HepG2 (cell line): ENCODE results near the gene SSBP4. TPM values are rescaled to one million over a fixed set of nuclear protein-coding genes. Genes with fewer than 3 reads are reported as not detected.
"Not testable (repeated sequence)": the region's sequence is repeated elsewhere in the genome, so short reads cannot be mapped to it uniquely, and the experiment has no call there.

Experiments used
- ATAC-seq: fragments of 200-7000 bp; cut with Tn5 transposase; 3 replicates; pipeline ENCODE4 v1.9.1; 2020; ENCODE audit warnings: mild to moderate bottlenecking, moderate library complexity
- BruUV-seq: library from RNA; stranded (reverse); fragments of 400-500 nt; replicated peaks from 2 replicates; lab custom pipeline; 2021; lab: Mats Ljungman, UMichigan
- CTCF ChIA-PET: fragments of 300-600 bp; formaldehyde crosslinking; extraction: SDS; loops from one replicate; lab custom pipeline; 2021; ENCODE audit warnings: low total read pairs, inconsistent platforms, low intra/inter-chr PET ratio; lab: Yijun Ruan, JAX
- POLR2A ChIA-PET: fragments of 350-600 bp; sonication (Branson Sonifier 250); formaldehyde crosslinking; loops from one replicate; lab custom pipeline; 2020; ENCODE audit warnings: antibody characterized with exemption, inconsistent platforms; lab: Yijun Ruan, JAX
- DNase-seq: peaks from one replicate; pipeline ENCODE4 v3.0.0-alpha.2; 2015; ENCODE audit warnings: low spot score
- FAIRE-seq: peaks from 3 replicates; lab custom pipeline; 2011; peaks lifted over from hg19 to GRCh38; lab: Jason Lieb, UNC
- H2AFZ ChIP-seq: one replicate; pipeline ENCODE4 v1.6.1; 2011; ENCODE audit warnings: low read length, inconsistent platforms
- H3K27ac ChIP-seq: fragments of 300-600 bp; 3 replicates; pipeline ENCODE4 v1.8.0; 2011; ENCODE audit warnings: mixed run types, mild to moderate bottlenecking, mixed read lengths, low read length, inconsistent platforms; ENCODE audit not compliant: insufficient read depth; ENCODE audit errors: extremely low read length
- H3K27me3 ChIP-seq, 2 experiments: fragments of 200-600 bp in 1 of 2; 2 replicates in 1 of 2; 3 replicates in 1 of 2; pipeline versions ENCODE4 v1.6.0 to v1.8.0; 2011; ENCODE audit warnings: low read length in 2 of 2, mild to moderate bottlenecking in 2 of 2, moderate library complexity in 2 of 2, inconsistent platforms in 1 of 2; ENCODE audit not compliant: insufficient read depth in 2 of 2, control insufficient read depth in 1 of 2
- H3K36me3 ChIP-seq, 2 experiments: fragments of 200-600 bp in 1 of 2; replicated peaks in 1 of 2; 2 replicates in 1 of 2; 3 replicates in 1 of 2; pipeline versions ENCODE4 v1.5.1 to v1.8.0; 2011; ENCODE audit warnings: low read length in 2 of 2, inconsistent platforms in 1 of 2; ENCODE audit not compliant: insufficient read depth in 2 of 2, control insufficient read depth in 1 of 2
- H3K4me1 ChIP-seq: 2 replicates; pipeline ENCODE4 v1.5.1; 2012; ENCODE audit warnings: low read length, inconsistent platforms; ENCODE audit not compliant: insufficient read depth
- H3K4me2 ChIP-seq: 2 replicates; pipeline ENCODE4 v1.6.0; 2011; ENCODE audit warnings: low read depth, low read length, inconsistent platforms
- H3K4me3 ChIP-seq, 3 experiments: fragments of 200-600 bp in 1 of 3; sonication (generic), shearing (Covaris generic) in 1 of 3; replicated peaks in 1 of 3; 2 replicates each; pipeline ENCODE4 v1.5.1; 2011 to 2016; ENCODE audit warnings: low read length in 3 of 3, inconsistent platforms in 2 of 3, low read depth in 2 of 3, mild to moderate bottlenecking in 2 of 3, control low read depth in 1 of 3, mixed read lengths in 1 of 3; ENCODE audit not compliant: insufficient read depth in 1 of 3
- H3K79me2 ChIP-seq: one replicate; pipeline ENCODE4 v1.6.1; 2011; ENCODE audit warnings: low read length, inconsistent platforms; ENCODE audit not compliant: insufficient read depth
- H3K9ac ChIP-seq: 2 replicates; pipeline ENCODE4 v1.6.0; 2011; ENCODE audit warnings: mild to moderate bottlenecking, low read depth, low read length, inconsistent platforms; ENCODE audit not compliant: insufficient read depth
- H3K9me3 ChIP-seq: 2 replicates; pipeline ENCODE4 v1.5.1; 2012; ENCODE audit warnings: mild to moderate bottlenecking, low read length
- H4K20me1 ChIP-seq: 2 replicates; pipeline ENCODE4 v1.6.0; 2011; ENCODE audit warnings: inconsistent platforms, mild to moderate bottlenecking, low read length, moderate library complexity; ENCODE audit not compliant: insufficient read depth
- FOXK1 ChIP-seq: sonication (generic); formaldehyde crosslinking; IDR thresholded peaks from 2 replicates; pipeline ENCODE4 v1.4.0; 2020; ENCODE audit warnings: low read depth, missing genetic modification reagents, borderline replicate concordance
- GATAD2A ChIP-seq: IDR thresholded peaks from 2 replicates; pipeline ENCODE4 v1.6.1; 2016
- MAFK ChIP-seq, 2 experiments: IDR thresholded peaks in 1 of 2; conservative IDR thresholded peaks in 1 of 2; 2 replicates each; pipeline ENCODE4 v1.6.1; 2011; ENCODE audit warnings: improper control_type of control experiment in 2 of 2, low read length in 2 of 2
- PAXIP1 ChIP-seq: sonication (generic); formaldehyde crosslinking; conservative IDR thresholded peaks from 2 replicates; pipeline ENCODE4 v1.4.0; 2020; ENCODE audit warnings: mild to moderate bottlenecking, missing genetic modification reagents, moderate library complexity
- POLR2G ChIP-seq: fragments of 200-400 bp; formaldehyde crosslinking; IDR thresholded peaks from 2 replicates; pipeline ENCODE4 v1.6.1; 2018; ENCODE audit warnings: mild to moderate bottlenecking, low read depth, low read length, moderate library complexity
- RARA ChIP-seq: IDR thresholded peaks from 2 replicates; pipeline ENCODE4 v1.6.1; 2016; ENCODE audit warnings: missing genetic modification reagents, missing compliant biosample characterization
- ZBTB33 ChIP-seq: sonication (generic); formaldehyde crosslinking; IDR thresholded peaks from 2 replicates; pipeline ENCODE4 v1.4.0; 2020; ENCODE audit warnings: missing genetic modification reagents
- ZC3H4 ChIP-seq: sonication (generic); formaldehyde crosslinking; IDR thresholded peaks from 2 replicates; pipeline ENCODE4 v1.4.0; 2020; ENCODE audit warnings: missing genetic modification reagents, borderline replicate concordance
- ZNF350 ChIP-seq: sonication (generic); formaldehyde crosslinking; IDR thresholded peaks from 2 replicates; pipeline ENCODE4 v1.4.0; 2020; ENCODE audit warnings: mild to moderate bottlenecking, low read depth, missing genetic modification reagents, borderline replicate concordance
- ZNF414 ChIP-seq: sonication (generic); formaldehyde crosslinking; IDR thresholded peaks from 2 replicates; pipeline ENCODE4 v1.5.0; 2020; ENCODE audit warnings: missing genetic modification reagents
- ZNF782 ChIP-seq: sonication (generic); formaldehyde crosslinking; IDR thresholded peaks from 2 replicates; pipeline ENCODE4 v1.4.0; 2020; ENCODE audit warnings: missing genetic modification reagents, mild to moderate bottlenecking, borderline replicate concordance
- WGBS: methylation state at CpG from one replicate; pipeline ENCODE4 v1.1.6; 2017; ENCODE audit warnings: low lambda C conversion rate; 5-methylcytosine and 5-hydroxymethylcytosine counted together
- in situ Hi-C: cut with HindIII; loops from 2 replicates; pipeline ENCODE4 v1.10.0; 2017; ENCODE audit warnings: low pct_unique_long_range_greater_than_20kb; ENCODE audit not compliant: extremely low pct_ligation_motif_present
- intact Hi-C: fragments of 100-400 bp; cut with micrococcal nuclease; formaldehyde crosslinking; loops from one replicate; pipeline ENCODE4 v1.10.0; 2022; ENCODE audit not compliant: unreplicated experiment
- polyA plus RNA-seq, 8 experiments: library from polyadenylated mRNA; depleted of rRNA in 3 of 8; stranded (reverse) in 7 of 8; unstranded in 1 of 8; fragments of >200 nt; fragmentation: Illumina TruSeq in 4 of 8; extraction: Trizol in 4 of 8; gene quantifications; 2 replicates each; pipeline versions ENCODE4 v1.2.1 to v1.2.3, GENCODE V29; 2011 to 2016; ENCODE audit warnings: low read depth in 4 of 8, missing spikeins in 1 of 8, mixed read lengths in 1 of 8; ENCODE audit not compliant: insufficient read depth in 1 of 8
- total RNA-seq, 5 experiments: library from RNA; depleted of rRNA; stranded (reverse); fragments of >200 nt; fragmentation: Illumina TruSeq; extraction: Trizol; gene quantifications; 2 replicates each; pipeline ENCODE4 v1.2.3, GENCODE V29; 2016; ENCODE audit warnings: low read depth in 1 of 5
- TF ChIP-seq, protein P1 (sequence below): sonication (generic); formaldehyde crosslinking; conservative IDR thresholded peaks from 2 replicates; pipeline ENCODE4 v1.4.0; 2020; ENCODE audit warnings: missing genetic modification reagents
- TF ChIP-seq, protein P2 (sequence below): sonication (generic); formaldehyde crosslinking; IDR thresholded peaks from 2 replicates; pipeline ENCODE4 v1.4.0; 2020; ENCODE audit warnings: missing genetic modification reagents, mild to moderate bottlenecking, borderline replicate concordance

SSBP4 gene
- total and polyA plus RNA-seq, 2 of the 13 experiments (the other 11 are each of a cell fraction or from before 2014, with no cell fraction given), result 20.8 to 39.5 TPM

GRCh38 chr19:18380843-18381242, 38.4 kb upstream of the SSBP4 start (continued):
- TF ChIP-seq, protein P1, sequence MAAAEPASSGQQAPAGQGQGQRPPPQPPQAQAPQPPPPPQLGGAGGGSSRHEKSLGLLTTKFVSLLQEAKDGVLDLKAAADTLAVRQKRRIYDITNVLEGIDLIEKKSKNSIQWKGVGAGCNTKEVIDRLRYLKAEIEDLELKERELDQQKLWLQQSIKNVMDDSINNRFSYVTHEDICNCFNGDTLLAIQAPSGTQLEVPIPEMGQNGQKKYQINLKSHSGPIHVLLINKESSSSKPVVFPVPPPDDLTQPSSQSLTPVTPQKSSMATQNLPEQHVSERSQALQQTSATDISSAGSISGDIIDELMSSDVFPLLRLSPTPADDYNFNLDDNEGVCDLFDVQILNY (CRISPR knock-in tag), result no peak
- TF ChIP-seq MAFK (conservative IDR thresholded peaks at IDR 0.05 in 1 of 2, IDR thresholded peaks at IDR 0.05 in 1 of 2; ENCODE audit: low read length in 2 of 2) (no peak), GATAD2A (CRISPR knock-in tag) (no peak)

GRCh38 chr19:18383622-18384021, 35.6 kb upstream of the SSBP4 start:
- H3K9me3 ChIP-seq, H3K27me3 ChIP-seq, CTCF ChIA-PET, ATAC-seq, BruUV-seq, DNase-seq, H2AFZ ChIP-seq, intact Hi-C loops, in situ Hi-C loops, FAIRE-seq: not testable (repeated sequence)
- H3K4me3 ChIP-seq, result peak overlapping the region; percentile 70 to 91 (median 81)
- peak overlapping the region; percentile 97 for H3K4me2 ChIP-seq
- H3K36me3 ChIP-seq, result peaks cover 2 to 21% of the 10 kb centered on the region in 2 experiments; a peak in 3 of 5 replicates
- H3K4me1 ChIP-seq, result peaks cover 69% of the 10 kb centered on the region
- H3K27ac ChIP-seq, result peak overlapping the region; percentile 80
- H3K79me2 ChIP-seq, result peaks cover 57% of the 10 kb centered on the region
- 70% methylated on average over 11 of the region's 11 CpGs for WGBS
- POLR2A ChIA-PET, result interaction anchor here (0.6 to 14.3 kb wide), 4 partner anchors 16 to 194 kb away, joined by 3 to 514 read pairs (median 45); partner anchors contain the start of gene JUND
- H4K20me1 ChIP-seq, result peaks cover 24% of the 10 kb centered on the region
- H3K9ac ChIP-seq, result peak overlapping the region; percentile 81
- TF ChIP-seq RARA (CRISPR knock-in tag), result 0 out of 2 replicates have a peak, but pooled peaks have one; percentile 16
- 0 out of 2 replicates have a peak, but pooled peaks have one; percentile 7 for TF ChIP-seq ZNF414 (CRISPR knock-in tag)
- TF ChIP-seq FOXK1 (CRISPR knock-in tag), result peak; percentile 3; the same call in 1 of the 2 replicates
- 0 out of 2 replicates have a peak, but pooled peaks have one; percentile 9 for TF ChIP-seq ZC3H4 (CRISPR knock-in tag)
- TF ChIP-seq POLR2G, result 0 out of 2 replicates have a peak, but pooled peaks have one; percentile 10
- TF ChIP-seq ZNF782 (CRISPR knock-in tag), result 0 out of 2 replicates have a peak, but pooled peaks have one; percentile 13
- TF ChIP-seq PAXIP1, result 0 out of 2 replicates have a peak, but pooled peaks have one; percentile 7
- TF ChIP-seq ZNF350 (CRISPR knock-in tag), result 0 out of 2 replicates have a peak, but pooled peaks have one; percentile 7
- TF ChIP-seq, protein P2, sequence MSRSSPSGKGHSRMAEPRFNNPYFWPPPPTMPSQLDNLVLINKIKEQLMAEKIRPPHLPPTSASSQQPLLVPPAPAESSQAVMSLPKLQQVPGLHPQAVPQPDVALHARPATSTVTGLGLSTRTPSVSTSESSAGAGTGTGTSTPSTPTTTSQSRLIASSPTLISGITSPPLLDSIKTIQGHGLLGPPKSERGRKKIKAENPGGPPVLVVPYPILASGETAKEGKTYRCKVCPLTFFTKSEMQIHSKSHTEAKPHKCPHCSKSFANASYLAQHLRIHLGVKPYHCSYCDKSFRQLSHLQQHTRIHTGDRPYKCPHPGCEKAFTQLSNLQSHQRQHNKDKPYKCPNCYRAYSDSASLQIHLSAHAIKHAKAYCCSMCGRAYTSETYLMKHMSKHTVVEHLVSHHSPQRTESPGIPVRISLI (CRISPR knock-in tag), result 0 out of 2 replicates have a peak, but pooled peaks have one; percentile 23
- TF ChIP-seq ZBTB33 (CRISPR knock-in tag), result 0 out of 2 replicates have a peak, but pooled peaks have one; percentile 2
